ENCODE data around the gene ALDH9A1.
"Not testable (repeated sequence)": the region's sequence is repeated elsewhere in the genome, so short reads cannot be mapped to it uniquely, and the experiment has no call there.

ALDH9A1 gene

GRCh38 chr1:165686121-165686970, 12.0 kb downstream of the ALDH9A1 start:
- DNase-seq: no peak

- DNase-seq: no peak
These were observed 14.4 kb downstream of the ALDH9A1 start for GRCh38 chr1:165683848-165684485.

- DNase-seq: not testable (repeated sequence)
These were observed 17.6 kb downstream of the ALDH9A1 start for GRCh38 chr1:165680773-165681172.

- DNase-seq: no peak
These were observed 18.1 kb downstream of the ALDH9A1 start for GRCh38 chr1:165680303-165680702.

GRCh38 chr1:165679282-165680036, 18.9 kb downstream of the ALDH9A1 start:
- no peak for DNase-seq

GRCh38 chr1:165678509-165678908, 19.9 kb downstream of the ALDH9A1 start:
- no peak for DNase-seq

- no peak for DNase-seq
These were observed 22.6 kb downstream of the ALDH9A1 start for GRCh38 chr1:165675794-165676193.

GRCh38 chr1:165674599-165674998, 23.8 kb downstream of the ALDH9A1 start:
- DNase-seq: no peak

- DNase-seq: no peak
These were observed 26.8 kb downstream of the ALDH9A1 start for GRCh38 chr1:165671526-165671925.

- no peak for DNase-seq
These were observed 30.2 kb downstream of the ALDH9A1 start for GRCh38 chr1:165668184-165668583.

- DNase-seq: no peak
These were observed 32.1 kb downstream of the ALDH9A1 start for GRCh38 chr1:165666152-165666825.

- no peak for DNase-seq
These were observed 36.2 kb downstream of the ALDH9A1 start for GRCh38 chr1:165662186-165662585.

- no peak for DNase-seq
These were observed 36.7 kb downstream of the ALDH9A1 start for GRCh38 chr1:165661703-165662102.

GRCh38 chr1:165659581-165659895, 38.8 kb downstream of the ALDH9A1 start:
- DNase-seq: no peak

GRCh38 chr1:165658766-165659580, 39.4 kb downstream of the ALDH9A1 start:
- DNase-seq: not testable (repeated sequence)

- DNase-seq: no peak
These were observed 47.3 kb downstream of the ALDH9A1 start for GRCh38 chr1:165650981-165651625.

- DNase-seq: no peak
These were observed 49.3 kb downstream of the ALDH9A1 start for GRCh38 chr1:165648919-165649572.

- DNase-seq: no peak
These were observed 50.4 kb downstream of the ALDH9A1 start for GRCh38 chr1:165647970-165648369.

- DNase-seq: no peak
These were observed 50.8 kb downstream of the ALDH9A1 start for GRCh38 chr1:165647517-165647916.

- no peak for DNase-seq
These were observed 52.6 kb downstream of the ALDH9A1 start for GRCh38 chr1:165645654-165646366.

Data from NCI-H446 treated with DMSO at 0.1 percent for 48 hours (cell line).